ENCODE data around the gene TSHZ1.

The TSHZ1 gene

GRCh38 chr18:75275226-75275625 lies 64.6 kb downstream of the TSHZ1 start:
- DNase-seq (ENCODE audit: low spot score): no peak

GRCh38 chr18:75276818-75277609 lies 66.4 kb downstream of the TSHZ1 start:
- DNase-seq (ENCODE audit: low spot score): no peak

GRCh38 chr18:75277610-75277928 lies 67.0 kb downstream of the TSHZ1 start:
- no peak for DNase-seq (ENCODE audit: low spot score)

GRCh38 chr18:75279381-75279780 lies 68.8 kb downstream of the TSHZ1 start:
- no peak for DNase-seq (ENCODE audit: low spot score)

GRCh38 chr18:75280427-75281280 lies 70.1 kb downstream of the TSHZ1 start:
- no peak for DNase-seq (ENCODE audit: low spot score)

- no peak for DNase-seq (ENCODE audit: low spot score)
Observed at GRCh38 chr18:75282746-75283145, 72.1 kb downstream of the TSHZ1 start.

- DNase-seq (ENCODE audit: low spot score): no peak
Observed at GRCh38 chr18:75283731-75284130, 73.1 kb downstream of the TSHZ1 start.

GRCh38 chr18:75284566-75284965 lies 74.0 kb downstream of the TSHZ1 start:
- DNase-seq (ENCODE audit: low spot score): no peak

GRCh38 chr18:75285876-75286275 lies 75.3 kb downstream of the TSHZ1 start:
- no peak for DNase-seq (ENCODE audit: low spot score)

GRCh38 chr18:75287006-75287405 lies 76.4 kb downstream of the TSHZ1 start:
- no peak for DNase-seq (ENCODE audit: low spot score)

GRCh38 chr18:75287700-75288099 lies 77.1 kb downstream of the TSHZ1 start:
- no peak for DNase-seq (ENCODE audit: low spot score)

GRCh38 chr18:75289761-75290160 lies 79.2 kb downstream of the TSHZ1 start:
- DNase-seq (ENCODE audit: low spot score): no peak

GRCh38 chr18:75290737-75291358 lies 80.3 kb downstream of the TSHZ1 start:
- DNase-seq (ENCODE audit: low spot score): no peak

GRCh38 chr18:75291460-75291859 lies 80.9 kb downstream of the TSHZ1 start:
- DNase-seq (ENCODE audit: low spot score): no peak

GRCh38 chr18:75293591-75293990 lies 83.0 kb downstream of the TSHZ1 start:
- DNase-seq (ENCODE audit: low spot score): peak; percentile 76

GRCh38 chr18:75297731-75298130 lies 87.1 kb downstream of the TSHZ1 start:
- DNase-seq (ENCODE audit: low spot score): no peak

- no peak for DNase-seq (ENCODE audit: low spot score)
Observed at GRCh38 chr18:75304678-75305557, 94.3 kb downstream of the TSHZ1 start.

GRCh38 chr18:75305984-75306383 lies 95.4 kb downstream of the TSHZ1 start:
- DNase-seq (ENCODE audit: low spot score): no peak

- no peak for DNase-seq (ENCODE audit: low spot score)
Observed at GRCh38 chr18:75307530-75307929, 96.9 kb downstream of the TSHZ1 start.

- DNase-seq (ENCODE audit: low spot score): no peak
Observed at GRCh38 chr18:75309564-75309963, 99.0 kb downstream of the TSHZ1 start.

GRCh38 chr18:75314117-75314516 lies 103.5 kb downstream of the TSHZ1 start:
- no peak for DNase-seq (ENCODE audit: low spot score)

- DNase-seq (ENCODE audit: low spot score): no peak
Observed at GRCh38 chr18:75314606-75315005, 104.0 kb downstream of the TSHZ1 start.
